Hippocampal formation (tissue), 2 donors: ENCODE results near the gene PPP1R15B.
"Not testable (repeated sequence)": the region's sequence is repeated elsewhere in the genome, so short reads cannot be mapped to it uniquely, and the experiment has no call there.

Experiments used
- DNase-seq, 2 donors: peaks; one replicate each; lab custom pipeline; 2025; lab: John Stamatoyannopoulos, UW

Gene PPP1R15B

GRCh38 chr1:204443871-204444581 lies 32.4 kb upstream of the PPP1R15B start:
- DNase-seq, result no peak

GRCh38 chr1:204443260-204443619 lies 31.6 kb upstream of the PPP1R15B start:
- no peak for DNase-seq

- no peak for DNase-seq
Measured at GRCh38 chr1:204442376-204443259, 31.0 kb upstream of the PPP1R15B start.

GRCh38 chr1:204441558-204441957 lies 29.9 kb upstream of the PPP1R15B start:
- DNase-seq, result no peak

- no peak for DNase-seq
Measured at GRCh38 chr1:204439621-204440375, 28.2 kb upstream of the PPP1R15B start.

GRCh38 chr1:204438628-204439027 lies 27.0 kb upstream of the PPP1R15B start:
- DNase-seq, result no peak

- no peak for DNase-seq
Measured at GRCh38 chr1:204437796-204438570, 26.4 kb upstream of the PPP1R15B start.

GRCh38 chr1:204435872-204436271 lies 24.3 kb upstream of the PPP1R15B start:
- DNase-seq, result no peak

- DNase-seq, result no peak
Measured at GRCh38 chr1:204435381-204435831, 23.8 kb upstream of the PPP1R15B start.

- no peak for DNase-seq
Measured at GRCh38 chr1:204434116-204434755, 22.6 kb upstream of the PPP1R15B start.

GRCh38 chr1:204432708-204433107 lies 21.1 kb upstream of the PPP1R15B start:
- no peak for DNase-seq

GRCh38 chr1:204431310-204432184 lies 19.9 kb upstream of the PPP1R15B start:
- DNase-seq, result peak; percentile 70 to 85

- DNase-seq, result no peak
Measured at GRCh38 chr1:204429746-204430145, 18.1 kb upstream of the PPP1R15B start.

GRCh38 chr1:204426971-204427701 lies 15.5 kb upstream of the PPP1R15B start:
- no peak for DNase-seq

GRCh38 chr1:204426474-204426873 lies 14.9 kb upstream of the PPP1R15B start:
- DNase-seq, result no peak

- DNase-seq, result no peak
Measured at GRCh38 chr1:204426035-204426436, 14.4 kb upstream of the PPP1R15B start.

GRCh38 chr1:204424621-204425020 lies 13.0 kb upstream of the PPP1R15B start:
- no peak for DNase-seq

- not testable (repeated sequence) for DNase-seq
Measured at GRCh38 chr1:204422061-204422705, 10.6 kb upstream of the PPP1R15B start.

- DNase-seq, result no peak
Measured at GRCh38 chr1:204421441-204421840, 9.8 kb upstream of the PPP1R15B start.
